ENCODE results near the gene KLHL17.

GRCh38 chr1:1013105-1013921, 52.9 kb downstream of the KLHL17 start, which contains the start of gene ISG15:
- no peak for TF ChIP-seq EZH2 (IDR thresholded peaks at IDR 0.05; ENCODE audit: insufficient read depth, poor library complexity, severe bottlenecking)
- TF ChIP-seq EZH2phosphoT487 (IDR thresholded peaks at IDR 0.05; ENCODE audit: insufficient read depth, low read depth) = no peak

Data from GM23248 (cell line).